Osteoblast (primary cell): ENCODE results near the gene FYTTD1. TPM values are rescaled to one million over a fixed set of nuclear protein-coding genes. Genes with fewer than 3 reads are reported as not detected.
A peak's percentile ranks its signal among the peaks of the same experiment; 100 is the strongest.

Experiments used
- DNase-seq: peaks from one replicate; pipeline ENCODE4 v3.0.0; 2011; ENCODE audit warnings: low spot score, mixed read lengths; ENCODE audit not compliant: insufficient read length; ENCODE audit errors: missing footprints
- H2AFZ ChIP-seq: 2 replicates; pipeline ENCODE4 v1.6.0; 2011; ENCODE audit warnings: mild to moderate bottlenecking, low read length
- H3K27ac ChIP-seq: 2 replicates; pipeline ENCODE4 v1.5.1; 2011; ENCODE audit warnings: mild to moderate bottlenecking, low read depth, low read length, moderate library complexity
- H3K27me3 ChIP-seq: 2 replicates; pipeline ENCODE4 v1.6.0; 2012; ENCODE audit warnings: mild to moderate bottlenecking, control low read depth, inconsistent platforms, low read length, moderate library complexity; ENCODE audit not compliant: insufficient read depth
- H3K36me3 ChIP-seq: 2 replicates; pipeline ENCODE4 v1.5.1; 2011; ENCODE audit warnings: mild to moderate bottlenecking, low read length, control low read depth, moderate library complexity; ENCODE audit not compliant: insufficient read depth
- H3K4me1 ChIP-seq: 2 replicates; pipeline ENCODE4 v1.5.1; 2011; ENCODE audit warnings: mild to moderate bottlenecking, low read length, control low read depth, moderate library complexity; ENCODE audit not compliant: insufficient read depth
- H3K4me2 ChIP-seq: 2 replicates; pipeline ENCODE4 v1.6.0; 2011; ENCODE audit warnings: mild to moderate bottlenecking, low read length; ENCODE audit not compliant: insufficient read depth
- H3K4me3 ChIP-seq: fragments of 200-600 bp; sonication (generic); 3 replicates; pipeline ENCODE4 v1.5.1; 2012; ENCODE audit warnings: mild to moderate bottlenecking, low read length, inconsistent platforms; ENCODE audit not compliant: insufficient read depth
- H3K79me2 ChIP-seq: 2 replicates; pipeline ENCODE4 v1.6.0; 2012; ENCODE audit warnings: mild to moderate bottlenecking, low read length, control low read depth, inconsistent platforms; ENCODE audit not compliant: insufficient read depth
- H3K9me3 ChIP-seq: 2 replicates; pipeline ENCODE4 v1.5.1; 2011; ENCODE audit warnings: low read depth, low read length, control low read depth
- H4K20me1 ChIP-seq: 2 replicates; pipeline ENCODE4 v1.6.0; 2012; ENCODE audit warnings: mild to moderate bottlenecking, low read length, control low read depth; ENCODE audit not compliant: insufficient read depth
- total RNA-seq: library from RNA; depleted of rRNA; stranded (reverse); fragments of >200 nt; gene quantifications from 2 replicates; pipeline ENCODE4 v1.2.3, GENCODE V29; 2012
- TF ChIP-seq, protein P1 (sequence below): IDR thresholded peaks from 2 replicates; pipeline ENCODE4 v1.5.1; 2011; ENCODE audit warnings: mild to moderate bottlenecking, low read depth, low read length, moderate library complexity; ENCODE audit errors: extremely low read depth

Gene FYTTD1
- total RNA-seq, 1 donor, result 42.0 TPM

DNA sequence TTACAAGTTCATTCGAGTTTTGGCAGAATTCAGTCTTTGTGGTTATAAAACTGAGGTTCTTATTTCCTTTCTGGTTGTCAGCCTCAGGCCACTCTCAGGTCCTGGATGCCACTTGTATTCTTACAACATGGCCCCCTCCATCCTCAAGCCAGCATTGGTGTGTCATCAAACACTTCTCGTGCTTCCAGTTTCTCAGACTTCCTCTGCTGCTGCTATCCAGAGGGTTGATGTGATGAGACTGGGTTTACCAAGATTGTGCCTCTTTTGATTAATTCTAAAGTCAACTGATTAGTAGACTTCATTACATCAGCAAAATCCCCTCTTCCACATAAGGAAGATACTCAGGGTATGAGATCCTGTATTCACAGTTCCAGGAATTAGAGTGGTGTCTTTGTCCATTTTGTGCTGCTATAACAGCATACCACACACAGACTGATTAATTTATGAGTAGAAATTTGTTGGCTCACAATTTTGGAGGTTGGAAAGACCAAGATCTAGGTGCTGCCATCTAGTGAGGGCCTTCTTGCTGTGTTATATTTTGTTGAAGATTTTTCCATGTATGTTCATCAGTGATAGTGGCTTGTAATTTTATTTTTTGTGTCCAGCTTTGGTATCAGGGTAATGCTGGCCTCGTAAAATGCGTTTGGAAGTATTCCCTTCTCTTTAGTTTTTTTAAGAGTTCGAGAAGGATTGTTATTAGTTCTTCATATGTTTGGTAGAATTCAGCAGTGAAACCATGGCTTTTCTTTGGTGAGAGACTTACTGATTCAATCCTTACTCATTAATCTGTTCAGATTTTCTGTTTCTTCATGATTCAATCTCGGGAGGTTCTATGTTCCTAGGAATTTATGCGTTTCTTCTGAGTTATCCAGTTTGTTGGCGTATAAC is 52.5 kb downstream of the FYTTD1 start:
- no peak overlapping the region for H2AFZ ChIP-seq
- no peak overlapping the region for H3K4me3 ChIP-seq
- H3K4me2 ChIP-seq, result peak overlapping the region; percentile 35
- TF ChIP-seq, protein P1, sequence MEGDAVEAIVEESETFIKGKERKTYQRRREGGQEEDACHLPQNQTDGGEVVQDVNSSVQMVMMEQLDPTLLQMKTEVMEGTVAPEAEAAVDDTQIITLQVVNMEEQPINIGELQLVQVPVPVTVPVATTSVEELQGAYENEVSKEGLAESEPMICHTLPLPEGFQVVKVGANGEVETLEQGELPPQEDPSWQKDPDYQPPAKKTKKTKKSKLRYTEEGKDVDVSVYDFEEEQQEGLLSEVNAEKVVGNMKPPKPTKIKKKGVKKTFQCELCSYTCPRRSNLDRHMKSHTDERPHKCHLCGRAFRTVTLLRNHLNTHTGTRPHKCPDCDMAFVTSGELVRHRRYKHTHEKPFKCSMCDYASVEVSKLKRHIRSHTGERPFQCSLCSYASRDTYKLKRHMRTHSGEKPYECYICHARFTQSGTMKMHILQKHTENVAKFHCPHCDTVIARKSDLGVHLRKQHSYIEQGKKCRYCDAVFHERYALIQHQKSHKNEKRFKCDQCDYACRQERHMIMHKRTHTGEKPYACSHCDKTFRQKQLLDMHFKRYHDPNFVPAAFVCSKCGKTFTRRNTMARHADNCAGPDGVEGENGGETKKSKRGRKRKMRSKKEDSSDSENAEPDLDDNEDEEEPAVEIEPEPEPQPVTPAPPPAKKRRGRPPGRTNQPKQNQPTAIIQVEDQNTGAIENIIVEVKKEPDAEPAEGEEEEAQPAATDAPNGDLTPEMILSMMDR, result peak; percentile 47
- H3K4me1 ChIP-seq, result peaks cover 36% of the 10 kb centered on the region
- DNase-seq, result peak; percentile 15
- H3K79me2 ChIP-seq, result peaks cover 98% of the 10 kb centered on the region
- H3K9me3 ChIP-seq, result no peaks in the 10 kb centered on the region
- H3K36me3 ChIP-seq, result no peaks in the 10 kb centered on the region
- no peaks in the 10 kb centered on the region for H3K27me3 ChIP-seq
- H4K20me1 ChIP-seq, result peaks cover 30% of the 10 kb centered on the region
- peak overlapping the region; percentile 78 for H3K27ac ChIP-seq

DNA sequence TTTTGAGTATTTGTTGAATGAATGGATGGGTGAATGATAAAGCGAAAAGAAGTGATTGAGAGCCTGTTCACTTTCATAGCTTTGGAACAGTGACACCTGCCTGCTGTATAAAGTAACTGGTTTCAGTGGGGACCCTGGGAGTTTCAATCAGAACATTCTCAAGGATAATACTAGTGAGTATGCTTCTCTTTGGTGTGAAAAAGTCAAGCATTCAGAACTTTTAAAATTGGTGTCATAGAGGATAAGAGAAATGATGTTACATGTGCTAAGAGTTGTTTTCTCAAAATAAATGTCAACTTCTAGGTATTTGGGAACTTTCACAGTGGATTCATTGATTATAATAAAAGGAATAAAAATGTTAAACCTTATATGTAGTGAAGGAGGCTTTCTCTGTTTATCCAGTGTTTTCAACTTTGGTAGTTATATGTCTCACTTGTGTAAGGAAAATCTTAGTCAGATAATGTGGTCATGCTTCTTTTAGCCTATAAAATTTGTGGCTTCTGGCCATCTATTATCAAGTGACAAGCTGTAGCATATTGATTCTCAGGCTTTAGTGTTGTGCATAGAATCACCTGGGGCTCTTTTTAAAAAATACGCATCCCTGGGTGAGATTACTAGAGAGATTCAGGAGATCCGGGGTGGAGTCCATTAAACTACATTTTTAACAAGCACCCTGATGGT is 53.2 kb downstream of the FYTTD1 start:
- peaks cover 30% of the 10 kb centered on the region for H4K20me1 ChIP-seq

DNA sequence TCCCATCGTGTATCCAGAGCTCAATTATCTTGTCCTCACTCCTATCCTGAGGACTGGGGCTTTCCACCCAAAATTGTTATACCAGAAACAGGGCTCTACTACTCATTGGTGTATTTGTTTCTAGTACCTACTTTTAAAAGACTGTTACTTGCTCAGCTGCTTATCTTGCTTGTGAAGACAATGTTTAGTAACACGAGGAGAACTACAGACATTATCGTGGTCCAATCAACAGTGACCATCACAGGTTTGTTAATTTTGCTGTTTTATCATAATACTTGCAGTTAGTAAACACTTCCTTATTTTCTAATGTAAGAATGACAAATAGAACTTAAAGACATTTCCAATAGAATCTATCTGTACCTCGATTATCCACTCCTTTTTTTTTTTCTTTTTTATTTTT is 54.8 kb downstream of the FYTTD1 start:
- H3K79me2 ChIP-seq, result peaks cover 97% of the 10 kb centered on the region
- peaks cover 42% of the 10 kb centered on the region for H3K4me1 ChIP-seq
- no peak overlapping the region for H2AFZ ChIP-seq
- H4K20me1 ChIP-seq, result peaks cover 28% of the 10 kb centered on the region
- H3K4me2 ChIP-seq, result no peak overlapping the region
- H3K27me3 ChIP-seq, result no peaks in the 10 kb centered on the region
- H3K4me3 ChIP-seq, result no peak overlapping the region
- no peak overlapping the region for H3K27ac ChIP-seq
- no peak for DNase-seq
- H3K9me3 ChIP-seq, result no peaks in the 10 kb centered on the region
- H3K36me3 ChIP-seq, result no peaks in the 10 kb centered on the region
- TF ChIP-seq, protein P1, result no peak

More for the DNA sequence above, 53.2 kb downstream of the FYTTD1 start:
- Histone ChIP-seq H3K36me3 (no peaks in the 10 kb centered on the region), H3K4me3 (no peak overlapping the region), H3K27ac (peak overlapping the region; percentile 78), H3K27me3 (no peaks in the 10 kb centered on the region), H2AFZ (no peak overlapping the region), H3K4me1 (peaks cover 39% of the 10 kb centered on the region), H3K4me2 (no peak overlapping the region), H3K79me2 (peaks cover 98% of the 10 kb centered on the region), H3K9me3 (no peaks in the 10 kb centered on the region)
- TF ChIP-seq, protein P1, result no peak
- DNase-seq, result no peak
